ENCODE data around the gene S1PR5.
"Not testable (repeated sequence)": the region's sequence is repeated elsewhere in the genome, so short reads cannot be mapped to it uniquely, and the experiment has no call there.

Gene S1PR5

DNA sequence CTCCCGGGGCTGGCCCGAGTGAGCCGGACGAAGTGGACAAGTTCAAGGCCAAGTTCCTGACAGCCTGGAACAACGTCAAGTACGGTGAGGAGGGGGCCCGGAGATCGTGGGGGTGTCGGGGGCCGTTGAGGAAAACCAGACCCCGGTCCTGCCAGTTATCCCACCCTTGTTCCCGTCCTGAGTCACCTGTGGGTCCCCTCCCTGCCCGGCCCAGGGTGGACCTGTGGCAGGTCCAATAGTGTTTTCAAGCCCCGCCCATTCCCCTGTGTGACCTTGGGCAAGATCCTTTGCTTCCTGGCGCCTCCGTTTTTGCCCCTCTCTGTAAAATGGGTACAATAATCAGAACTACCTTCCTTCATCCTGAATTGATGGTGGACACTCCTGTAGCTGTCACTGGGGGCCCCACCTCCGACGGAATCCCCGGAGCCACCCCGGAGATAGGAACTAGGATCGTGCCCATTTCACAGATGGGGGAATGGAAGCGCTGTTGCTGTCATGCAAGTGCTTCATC lies 27.1 kb upstream of the S1PR5 start:
- no peak for DNase-seq (ENCODE audit: low read depth in 2 of 2)

DNA sequence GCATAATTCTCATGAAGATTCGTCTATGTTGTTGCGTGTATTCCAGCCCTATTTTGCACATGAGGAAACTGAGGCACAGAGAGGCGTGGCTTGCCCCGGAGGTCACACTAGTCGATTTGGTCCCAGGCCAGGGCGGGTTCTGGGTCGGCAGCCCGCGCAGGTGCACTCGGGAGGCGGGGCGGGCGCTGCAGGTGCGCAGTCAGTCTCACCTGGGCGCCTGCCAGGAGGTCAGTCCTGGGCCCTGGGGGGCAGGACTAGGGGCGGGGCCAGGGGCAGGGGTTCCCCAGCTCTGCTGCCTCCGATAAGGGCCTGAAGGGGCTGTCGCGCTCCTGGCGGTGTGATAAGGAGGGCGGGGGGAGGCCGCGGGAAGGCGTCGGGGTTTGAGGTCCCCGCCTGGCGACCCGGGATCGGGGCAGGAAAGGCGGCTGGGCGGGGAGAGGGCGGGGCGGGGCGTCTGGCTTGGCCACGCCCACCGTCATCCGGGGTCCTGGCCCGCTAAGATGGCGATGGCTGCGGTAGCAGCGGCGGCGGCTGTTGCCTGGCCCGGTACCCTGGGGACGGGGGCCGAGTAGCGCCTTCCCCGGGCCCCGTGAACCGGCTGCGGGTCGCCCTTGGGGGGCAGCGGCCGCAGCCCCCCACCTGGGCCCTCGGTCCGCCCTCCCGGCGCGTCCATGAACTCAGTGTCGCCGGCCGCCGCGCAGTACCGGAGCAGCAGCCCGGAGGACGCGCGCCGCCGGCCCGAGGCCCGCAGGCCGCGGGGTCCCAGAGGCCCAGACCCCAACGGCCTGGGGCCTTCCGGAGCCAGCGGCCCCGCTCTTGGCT lies 26.4 kb upstream of the S1PR5 start, which contains the start of gene ATG4D:
Gene ATG4D, plus strand, starts transcription at position 485 of the 822 bp plus-strand sequence. Its CDS starts 187 bp downstream, at position 672.
- no peak for DNase-seq (ENCODE audit: low read depth in 2 of 2)

DNA sequence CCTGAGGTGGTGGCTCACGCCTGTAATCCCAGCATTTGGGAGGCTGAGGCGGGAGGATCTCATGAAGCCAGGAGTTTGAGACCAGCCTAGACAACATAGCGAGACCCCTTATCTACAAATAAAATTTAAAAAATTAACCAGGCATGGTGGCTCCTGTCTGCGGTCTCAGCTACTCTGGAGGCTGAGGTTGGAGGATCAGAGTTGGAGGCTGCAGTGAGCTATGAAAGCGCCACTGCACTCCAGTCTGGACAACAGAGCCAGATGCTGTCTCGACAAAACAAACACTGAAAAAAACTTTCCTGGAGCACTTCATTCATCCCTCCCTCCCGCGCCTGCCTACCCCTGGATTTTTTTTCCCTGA lies 25.8 kb upstream of the S1PR5 start:
- no peak for DNase-seq (ENCODE audit: low read depth in 2 of 2)

- DNase-seq (ENCODE audit: low read depth in 2 of 2): not testable (repeated sequence)
Measured at GRCh38 chr19:10539016-10539415, 21.8 kb upstream of the S1PR5 start.

GRCh38 chr19:10538204-10538983 lies 21.1 kb upstream of the S1PR5 start:
- no peak for DNase-seq (ENCODE audit: low read depth in 2 of 2)

DNA sequence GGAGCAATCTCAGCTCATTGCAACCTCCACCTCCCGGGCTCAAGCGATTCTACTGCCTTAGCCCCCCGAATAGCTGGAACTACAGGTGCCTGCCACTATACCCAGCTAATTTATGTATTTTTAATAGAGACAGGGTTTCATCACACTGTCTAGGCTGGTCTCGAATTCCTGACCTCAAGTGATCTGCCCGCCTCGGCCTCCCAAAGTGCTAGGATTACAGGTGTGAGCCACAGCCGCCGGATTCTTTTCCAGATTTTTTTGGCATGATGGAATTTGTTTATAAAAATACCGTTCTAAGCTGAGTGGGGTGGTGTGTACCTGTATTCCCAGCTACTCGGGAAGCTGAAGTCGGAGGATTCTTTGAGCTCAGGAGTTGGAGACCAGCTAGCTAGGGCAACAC lies 20.4 kb upstream of the S1PR5 start:
- DNase-seq (ENCODE audit: low read depth in 2 of 2): no peak

DNA sequence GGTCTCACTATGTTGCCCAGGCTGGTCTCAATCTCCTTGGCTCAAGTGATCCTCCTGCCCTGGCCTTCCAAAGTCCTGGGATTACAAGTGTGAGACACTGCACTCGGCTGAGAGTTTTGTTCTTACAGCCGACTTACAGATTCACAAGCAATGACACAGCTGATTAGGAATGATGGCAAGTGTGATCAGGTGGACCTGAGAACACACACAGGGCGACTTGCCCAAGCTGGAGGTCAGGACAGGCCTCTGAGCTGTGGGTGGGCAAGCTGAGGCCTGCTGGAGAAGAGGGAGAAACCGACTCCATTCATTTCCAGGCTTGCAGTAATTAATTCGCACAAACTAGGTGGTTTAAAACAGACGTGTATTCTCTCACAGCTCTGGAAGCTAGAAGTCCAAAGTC lies 18.4 kb upstream of the S1PR5 start:
- no peak for DNase-seq (ENCODE audit: low read depth in 2 of 2)

- DNase-seq (ENCODE audit: low read depth in 2 of 2): peak; percentile 51 to 53
Measured at GRCh38 chr19:10533646-10534386, 16.6 kb upstream of the S1PR5 start.

GRCh38 chr19:10532457-10532856 lies 15.2 kb upstream of the S1PR5 start:
- DNase-seq (ENCODE audit: low read depth in 2 of 2): no peak

- not testable (repeated sequence) for DNase-seq (ENCODE audit: low read depth in 2 of 2)
Measured at GRCh38 chr19:10526887-10527286, 9.6 kb upstream of the S1PR5 start.

- DNase-seq (ENCODE audit: low read depth in 2 of 2): no peak
Measured at GRCh38 chr19:10525636-10526035, 8.4 kb upstream of the S1PR5 start.

DNA sequence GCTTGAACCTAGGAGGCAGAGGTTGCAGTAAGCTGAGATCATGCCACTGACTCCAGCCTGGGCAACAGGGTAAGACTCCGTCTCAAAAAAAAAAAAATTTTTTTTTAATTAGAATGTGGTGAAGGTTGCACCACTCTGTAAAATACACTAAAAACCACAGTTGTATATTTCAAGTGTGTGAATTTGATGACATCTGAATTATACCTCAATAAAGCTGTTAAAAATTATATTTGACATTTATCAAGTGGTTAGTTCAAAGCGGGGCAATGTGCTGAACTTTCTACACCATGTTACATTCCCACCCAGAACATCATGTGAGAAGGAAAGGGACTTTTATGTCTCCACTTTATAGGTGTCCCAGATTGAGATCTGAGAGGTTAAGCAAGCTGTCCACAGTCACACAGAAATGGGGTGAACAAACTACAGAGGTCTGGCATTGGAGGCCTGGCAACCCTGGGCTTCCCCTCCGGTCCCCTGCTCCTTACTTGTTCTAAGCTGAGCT lies 5.9 kb upstream of the S1PR5 start:
- DNase-seq (ENCODE audit: low read depth in 2 of 2): no peak

DNA sequence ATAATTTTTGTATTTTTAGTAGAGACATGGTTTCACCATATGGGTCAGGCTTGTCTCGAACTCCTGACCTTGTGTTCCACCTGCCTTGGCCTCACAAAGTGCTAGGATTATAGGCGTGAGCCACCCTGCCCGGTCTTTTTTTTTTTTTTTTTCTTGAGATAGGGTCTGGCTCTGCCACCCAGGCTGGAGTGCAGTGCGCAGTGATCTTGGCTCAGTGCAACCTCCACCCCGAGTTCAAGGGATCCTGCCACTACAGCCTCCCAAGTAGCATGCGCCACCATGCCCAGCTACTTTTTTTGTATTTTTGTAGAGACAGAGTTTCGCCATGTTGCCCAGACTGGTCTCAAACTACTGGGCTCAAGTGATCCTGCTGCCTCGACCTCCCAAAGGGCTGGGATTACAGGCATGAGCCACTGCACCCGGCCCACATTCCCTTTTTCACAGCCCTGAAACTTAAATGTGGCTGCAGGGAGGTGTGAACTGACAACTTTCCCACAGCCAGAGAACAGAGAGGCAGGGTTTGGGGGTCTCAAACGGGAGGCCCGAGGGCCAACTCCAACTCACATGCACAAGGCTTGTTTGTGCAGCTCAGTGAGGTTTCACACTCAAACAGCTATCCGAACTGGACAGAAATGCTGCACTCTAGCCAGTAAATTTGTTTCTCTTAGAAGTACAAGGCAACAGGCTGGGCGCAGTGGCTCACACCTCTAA lies 4.4 kb upstream of the S1PR5 start:
- DNase-seq (ENCODE audit: low read depth in 2 of 2): no peak

DNA sequence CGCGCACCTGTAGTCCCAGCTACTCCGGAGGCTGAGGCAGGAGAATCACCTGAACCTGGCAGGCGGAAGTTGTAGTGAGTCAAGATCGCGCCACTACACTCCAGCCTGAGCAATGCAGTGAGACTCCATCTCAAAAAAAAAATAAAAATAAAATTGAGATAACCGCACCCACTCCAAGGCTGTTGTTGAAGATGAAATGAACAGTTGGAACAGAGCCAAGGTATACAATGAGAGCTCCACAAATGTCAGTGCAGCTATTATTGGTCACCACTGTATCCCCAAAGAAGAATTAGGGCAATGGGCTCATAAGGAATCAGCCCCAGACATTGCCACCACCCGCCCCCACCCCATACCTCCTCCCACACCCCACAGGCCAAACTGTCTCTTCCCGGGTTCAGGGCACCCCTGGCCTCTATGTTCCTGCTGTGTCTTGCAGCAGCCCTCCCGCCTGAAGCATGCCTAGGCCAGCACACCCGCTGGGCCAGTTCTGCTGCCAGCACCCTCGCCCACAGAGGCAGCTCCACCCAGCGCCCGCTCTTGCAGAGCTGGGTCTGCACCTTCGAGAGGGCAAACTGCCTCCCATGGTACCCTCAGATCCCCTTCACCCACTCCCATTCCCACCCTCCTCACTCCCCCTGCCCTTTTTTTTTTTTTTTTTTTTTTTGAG lies 3.5 kb upstream of the S1PR5 start:
- no peak for DNase-seq (ENCODE audit: low read depth in 2 of 2)

GRCh38 chr19:10519421-10519820 lies 2.2 kb upstream of the S1PR5 start:
- no peak for DNase-seq (ENCODE audit: low read depth in 2 of 2)

GRCh38 chr19:10518444-10519361 lies 1.5 kb upstream of the S1PR5 start:
- no peak for DNase-seq (ENCODE audit: low read depth in 2 of 2)

GRCh38 chr19:10517760-10518443 lies 655 bp upstream of the S1PR5 start:
- no peak for DNase-seq (ENCODE audit: low read depth in 2 of 2)

- DNase-seq (ENCODE audit: low read depth in 2 of 2): no peak
Measured at GRCh38 chr19:10516671-10517286, 468 bp downstream of the S1PR5 start.

DNA sequence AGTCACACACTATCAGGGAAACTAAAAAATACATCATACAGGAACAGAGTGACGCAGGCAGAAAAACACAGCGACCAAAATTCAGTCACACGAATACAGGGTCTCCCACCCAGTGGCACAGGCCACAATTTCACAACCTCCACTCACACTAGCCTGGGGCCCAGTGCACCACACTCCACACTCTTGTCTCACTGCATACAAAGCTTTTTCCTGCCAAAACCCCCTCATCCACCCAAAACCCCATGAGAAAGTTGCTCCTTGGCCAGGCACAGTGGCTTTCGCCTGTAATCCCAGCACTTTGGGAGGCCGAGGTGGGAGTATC lies 1.2 kb downstream of the S1PR5 start:
- DNase-seq (ENCODE audit: low read depth in 2 of 2): no peak

Measured in fibroblast of skin of left biceps (primary cell).